Ascending aorta (tissue), 2 donors: ENCODE data around the gene ISLR. TPM values are rescaled to one million over a fixed set of nuclear protein-coding genes. Genes with fewer than 3 reads are reported as not detected.

Experiments used
- DNase-seq, 2 donors: peaks; one replicate each; pipeline ENCODE4 v3.0.0-alpha.2; 2019; ENCODE audit warnings: low spot score in 2 of 2
- H3K27ac ChIP-seq, 2 donors: fragments of 200-600 bp; sonication (generic); one replicate each; pipeline ENCODE4 v1.5.1; 2016 to 2017; ENCODE audit warnings: mild to moderate bottlenecking in 1 of 2
- H3K27me3 ChIP-seq: fragments of 200-600 bp; sonication (generic); one replicate; pipeline ENCODE4 v1.5.1; 2017
- H3K36me3 ChIP-seq, 2 donors: fragments of 200-600 bp; sonication (generic); one replicate each; pipeline ENCODE4 v1.5.1; 2016
- H3K4me1 ChIP-seq, 2 donors: fragments of 200-600 bp; sonication (generic); one replicate each; pipeline ENCODE4 v1.5.1; 2016 to 2017; ENCODE audit warnings: mild to moderate bottlenecking in 1 of 2
- H3K4me3 ChIP-seq, 2 donors: fragments of 200-600 bp; sonication (generic); one replicate each; pipeline ENCODE4 v1.5.1; 2016 to 2017; ENCODE audit warnings: mild to moderate bottlenecking in 1 of 2
- H3K9me3 ChIP-seq, 2 donors: fragments of 200-600 bp; sonication (generic); one replicate each; pipeline ENCODE4 v1.5.1; 2016
- intact Hi-C: fragments of 100-400 bp; cut with DNase I; formaldehyde crosslinking; loops from one replicate; pipeline ENCODE4 v1.15.1; 2023
- total RNA-seq: library from RNA; depleted of rRNA; stranded (reverse); fragments of >200 nt; gene quantifications from one replicate; pipeline ENCODE4 v1.1.0, GENCODE V29; 2016
- TF ChIP-seq, protein P1 (sequence below), 3 experiments: fragments of 200-600 bp in 2 of 3; fragments of 450-650 bp in 1 of 3; sonication (generic) in 2 of 3; IDR thresholded peaks; one replicate each; pipeline ENCODE4 v1.5.1; 2016 to 2019; ENCODE audit warnings: antibody characterized with exemption in 3 of 3, mild to moderate bottlenecking in 1 of 3, moderate library complexity in 1 of 3

ISLR gene
- total RNA-seq, 1 donor from 2014 or later, result 211 TPM

DNA sequence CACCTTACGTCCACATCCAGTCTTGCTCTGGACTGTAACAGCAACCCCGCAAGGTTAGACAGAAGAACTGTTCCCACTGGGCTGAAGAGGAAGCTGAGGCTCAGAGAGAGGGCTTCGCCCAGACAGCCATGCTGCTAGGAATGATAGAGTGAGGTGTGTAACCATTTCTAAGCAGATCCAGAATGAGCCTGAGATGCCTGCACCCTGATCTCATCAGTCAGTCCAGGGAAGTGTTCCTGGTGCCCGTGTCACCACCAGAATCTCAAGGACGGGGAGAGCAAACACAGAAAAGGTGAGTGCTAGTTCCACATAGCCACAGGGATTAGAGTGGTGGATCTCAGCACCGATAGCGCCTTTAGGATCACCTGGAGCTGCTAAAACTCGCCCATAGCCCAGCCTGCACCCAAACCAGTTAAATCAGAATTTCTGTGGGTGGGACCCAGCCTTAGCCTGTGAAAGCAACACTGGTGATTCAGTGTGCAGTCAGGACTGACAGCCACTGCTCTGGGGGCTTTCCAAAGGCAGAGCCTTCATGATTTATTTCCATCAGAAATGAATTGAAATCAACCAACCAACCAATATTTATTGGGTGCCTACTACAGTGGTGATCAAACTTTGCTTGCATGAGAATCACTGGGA lies 12.3 kb downstream of the ISLR start:
- Histone ChIP-seq H3K27ac (no peak overlapping the region), H3K36me3 (no peaks in the 10 kb centered on the region), H3K4me1 (peaks cover 0 to under 1% of the 10 kb centered on the region in 2 donors), H3K4me3 (no peak overlapping the region), H3K27me3 (no peaks in the 10 kb centered on the region), H3K9me3 (no peaks in the 10 kb centered on the region)
- TF ChIP-seq, protein P1, sequence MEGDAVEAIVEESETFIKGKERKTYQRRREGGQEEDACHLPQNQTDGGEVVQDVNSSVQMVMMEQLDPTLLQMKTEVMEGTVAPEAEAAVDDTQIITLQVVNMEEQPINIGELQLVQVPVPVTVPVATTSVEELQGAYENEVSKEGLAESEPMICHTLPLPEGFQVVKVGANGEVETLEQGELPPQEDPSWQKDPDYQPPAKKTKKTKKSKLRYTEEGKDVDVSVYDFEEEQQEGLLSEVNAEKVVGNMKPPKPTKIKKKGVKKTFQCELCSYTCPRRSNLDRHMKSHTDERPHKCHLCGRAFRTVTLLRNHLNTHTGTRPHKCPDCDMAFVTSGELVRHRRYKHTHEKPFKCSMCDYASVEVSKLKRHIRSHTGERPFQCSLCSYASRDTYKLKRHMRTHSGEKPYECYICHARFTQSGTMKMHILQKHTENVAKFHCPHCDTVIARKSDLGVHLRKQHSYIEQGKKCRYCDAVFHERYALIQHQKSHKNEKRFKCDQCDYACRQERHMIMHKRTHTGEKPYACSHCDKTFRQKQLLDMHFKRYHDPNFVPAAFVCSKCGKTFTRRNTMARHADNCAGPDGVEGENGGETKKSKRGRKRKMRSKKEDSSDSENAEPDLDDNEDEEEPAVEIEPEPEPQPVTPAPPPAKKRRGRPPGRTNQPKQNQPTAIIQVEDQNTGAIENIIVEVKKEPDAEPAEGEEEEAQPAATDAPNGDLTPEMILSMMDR (IDR thresholded peaks at IDR 0.05), result no peak
- DNase-seq, result no peak
- intact Hi-C loops, result no loop called here

DNA sequence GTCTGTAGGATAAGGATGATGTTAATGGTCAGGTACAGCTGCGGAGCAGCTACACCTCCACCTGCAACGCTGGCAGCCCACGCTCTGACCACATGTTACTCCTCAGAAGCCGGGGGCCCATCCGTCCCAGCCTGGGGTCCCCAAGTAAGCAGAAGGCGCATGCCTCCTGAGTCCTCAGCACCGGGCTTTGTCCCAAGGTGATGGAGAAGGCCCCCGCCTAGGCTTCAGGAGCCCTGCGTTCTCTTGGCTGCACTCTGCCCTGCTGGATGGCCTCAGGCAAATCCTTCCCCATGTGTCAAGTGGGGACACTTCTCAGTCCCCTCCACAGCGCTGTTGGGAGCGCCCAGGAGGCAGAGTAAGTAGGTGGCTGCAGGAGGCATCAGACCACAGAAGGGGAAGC lies 14.7 kb downstream of the ISLR start:
- no peaks in the 10 kb centered on the region for H3K36me3 ChIP-seq
- no peak overlapping the region for H3K4me3 ChIP-seq
- no peaks in the 10 kb centered on the region for H3K27me3 ChIP-seq
- H3K4me1 ChIP-seq, result no peaks in the 10 kb centered on the region
- DNase-seq, result no peak
- H3K9me3 ChIP-seq, result no peaks in the 10 kb centered on the region
- TF ChIP-seq, protein P1 (IDR thresholded peaks at IDR 0.05), result no peak
- no peak overlapping the region for H3K27ac ChIP-seq
- intact Hi-C loops, result no loop called here

DNA sequence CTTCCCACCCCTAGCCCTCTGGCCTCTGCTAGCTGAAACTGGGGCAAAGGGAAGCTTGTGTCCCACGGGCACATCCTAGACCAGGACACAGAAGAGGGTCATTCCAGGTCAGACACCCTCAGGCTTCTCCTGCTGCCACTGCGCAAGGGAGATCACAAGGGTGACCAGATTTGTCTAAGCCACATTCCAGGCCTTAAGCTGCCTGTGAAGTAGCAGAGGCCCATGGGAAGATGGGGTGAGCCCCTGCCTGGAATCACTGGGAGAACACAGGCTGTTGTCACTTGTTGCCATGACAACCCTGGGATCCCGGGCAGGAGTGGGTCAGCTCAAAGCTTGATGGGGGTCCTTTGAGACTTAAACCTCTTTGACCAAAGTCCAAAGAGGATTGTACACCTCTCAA lies 18.3 kb downstream of the ISLR start:
- Histone ChIP-seq H3K4me1 (peaks cover 0 to 3% of the 10 kb centered on the region in 2 donors), H3K27me3 (no peaks in the 10 kb centered on the region), H3K9me3 (no peaks in the 10 kb centered on the region), H3K36me3 (no peaks in the 10 kb centered on the region), H3K4me3 (no peak overlapping the region), H3K27ac (no peak overlapping the region)
- TF ChIP-seq, protein P1 (IDR thresholded peaks at IDR 0.05), result no peak
- DNase-seq, result no peak
- intact Hi-C loops, result no loop called here

DNA sequence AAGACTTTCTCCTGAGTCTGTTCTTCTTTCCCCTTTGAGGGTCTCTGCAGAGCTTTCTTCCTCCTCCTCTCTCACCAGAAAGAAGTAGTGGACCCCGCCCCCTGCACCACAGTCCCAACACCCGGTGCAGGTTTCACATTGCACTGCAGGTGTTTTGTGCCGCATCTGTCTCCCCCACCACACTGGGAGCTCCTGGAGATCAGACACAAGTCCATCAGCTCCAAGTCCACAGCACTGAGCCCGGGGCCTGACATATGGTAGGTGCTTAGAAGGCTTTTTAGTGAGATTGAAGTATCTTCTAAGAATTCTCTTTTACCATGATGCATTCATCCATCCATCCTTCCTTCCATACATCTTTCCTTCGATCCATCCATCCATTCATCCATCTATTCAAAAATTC lies 19.2 kb downstream of the ISLR start:
- TF ChIP-seq, protein P1 (IDR thresholded peaks at IDR 0.05), result no peak
- H3K27ac ChIP-seq, result no peak overlapping the region
- DNase-seq, result no peak
- no peaks in the 10 kb centered on the region for H3K9me3 ChIP-seq
- H3K4me1 ChIP-seq, result peaks cover 0 to 3% of the 10 kb centered on the region in 2 donors
- H3K4me3 ChIP-seq, result no peak overlapping the region
- H3K36me3 ChIP-seq, result no peaks in the 10 kb centered on the region
- no peaks in the 10 kb centered on the region for H3K27me3 ChIP-seq
- intact Hi-C loops, result no loop called here

DNA sequence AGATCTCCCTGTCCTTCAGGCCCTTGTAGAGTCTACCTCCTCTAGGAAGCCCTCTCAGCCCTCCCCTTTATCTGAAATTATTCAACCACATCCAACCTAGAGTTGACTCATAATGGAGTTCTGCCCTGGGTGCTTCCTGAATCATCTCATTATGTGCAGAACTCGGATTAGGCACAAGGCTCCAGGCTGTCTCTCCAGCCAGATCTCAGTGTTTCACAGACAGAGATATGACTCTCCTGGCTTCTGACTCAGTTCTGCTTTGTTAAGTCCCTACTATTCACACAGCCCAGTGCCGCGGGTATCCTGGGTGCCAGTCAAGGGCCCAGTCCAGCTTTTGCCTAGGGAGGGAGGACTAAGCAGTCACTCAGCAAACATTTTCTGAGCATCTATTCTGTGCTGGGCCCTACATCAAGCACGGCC lies 19.8 kb downstream of the ISLR start:
- Histone ChIP-seq H3K27ac (no peak overlapping the region), H3K4me1 (peaks cover 0 to 3% of the 10 kb centered on the region in 2 donors), H3K27me3 (no peaks in the 10 kb centered on the region), H3K36me3 (no peaks in the 10 kb centered on the region), H3K9me3 (no peaks in the 10 kb centered on the region), H3K4me3 (no peak overlapping the region)
- DNase-seq, result no peak
- intact Hi-C loops, result no loop called here
- TF ChIP-seq, protein P1 (IDR thresholded peaks at IDR 0.05), result no peak

DNA sequence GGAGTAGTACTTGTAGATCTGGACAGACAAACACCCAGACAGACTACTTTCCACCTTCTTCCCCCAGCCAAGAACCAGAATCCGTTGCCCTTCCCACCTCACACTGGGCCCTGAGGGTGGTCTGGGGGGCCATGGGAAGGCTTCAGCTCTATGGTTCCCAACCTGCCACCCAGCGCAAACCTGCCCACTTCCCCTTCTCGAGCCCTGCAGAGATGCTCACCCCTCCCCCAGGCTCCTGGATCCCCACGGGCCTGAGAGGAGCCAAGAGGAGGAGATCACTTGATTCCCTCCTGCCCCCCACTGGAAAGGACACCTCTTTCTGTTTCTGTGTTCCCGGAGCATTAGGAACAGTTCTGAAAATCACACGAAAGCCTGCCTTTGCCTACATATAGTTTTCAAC lies 20.4 kb downstream of the ISLR start:
- peaks cover 0 to 3% of the 10 kb centered on the region in 2 donors for H3K4me1 ChIP-seq

More for the DNA sequence above, 20.4 kb downstream of the ISLR start:
- H3K9me3 ChIP-seq, result no peaks in the 10 kb centered on the region
- intact Hi-C loops, result no loop called here
- no peak for DNase-seq
- H3K27me3 ChIP-seq, result no peaks in the 10 kb centered on the region
- H3K27ac ChIP-seq, result no peak overlapping the region
- H3K36me3 ChIP-seq, result no peaks in the 10 kb centered on the region
- TF ChIP-seq, protein P1 (IDR thresholded peaks at IDR 0.05), result no peak
- H3K4me3 ChIP-seq, result no peak overlapping the region
